Ishikawa (cell line): ENCODE data around the gene DTX3.

ENCODE experiments used
- EP300 ChIP-seq: IDR thresholded peaks from 2 replicates; pipeline ENCODE4 v1.6.1; 2012; ENCODE audit warnings: borderline replicate concordance
- NFIC ChIP-seq: IDR thresholded peaks from 2 replicates; pipeline ENCODE4 v1.6.1; 2012
- RAD21 ChIP-seq: IDR thresholded peaks from 2 replicates; pipeline ENCODE4 v1.6.1; 2012; ENCODE audit warnings: low read depth
- TAF1 ChIP-seq: IDR thresholded peaks from 2 replicates; pipeline ENCODE4 v1.6.1; 2012; ENCODE audit warnings: low read depth, mild to moderate bottlenecking
- ZBTB7A ChIP-seq: IDR thresholded peaks from 2 replicates; pipeline ENCODE4 v1.6.1; 2012; ENCODE audit warnings: low read depth

DNA sequence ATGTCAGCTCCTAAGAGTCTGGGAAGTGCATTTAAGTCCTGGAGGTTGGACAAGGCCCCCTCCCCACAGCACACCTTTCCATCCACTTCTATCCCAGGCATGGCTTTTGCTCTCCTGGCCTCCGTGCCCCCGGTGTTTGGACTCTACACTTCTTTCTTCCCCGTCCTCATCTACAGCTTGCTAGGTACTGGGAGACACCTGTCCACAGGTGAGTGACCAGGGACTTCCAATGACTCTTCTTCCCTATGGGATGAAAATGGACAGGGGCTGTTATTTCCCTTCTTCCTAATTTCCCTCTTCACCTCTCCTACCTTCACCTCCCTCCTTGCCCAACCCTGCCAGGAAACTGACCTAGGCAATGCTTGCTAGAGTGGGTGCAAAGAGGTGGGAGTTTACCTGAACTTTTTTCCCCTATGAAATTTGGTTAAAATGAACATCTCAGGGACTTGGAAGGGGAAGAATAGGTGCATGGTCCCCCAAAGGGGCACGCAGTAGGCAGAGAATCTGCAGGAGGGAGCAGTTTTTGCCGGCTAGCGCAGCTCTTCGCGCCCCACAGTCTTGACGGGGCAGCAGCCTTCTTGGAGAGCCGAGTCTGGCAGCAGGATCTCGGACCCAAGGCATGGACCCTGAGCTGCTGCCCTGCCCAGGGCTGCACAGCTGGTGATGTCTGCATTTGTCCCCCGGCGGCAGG is 15.8 kb downstream of the DTX3 start:
- no peak for TF ChIP-seq EP300
- TF ChIP-seq ZBTB7A, result no peak
- no peak for TF ChIP-seq TAF1
- TF ChIP-seq NFIC, result no peak
- no peak for TF ChIP-seq RAD21
